Naive thymus-derived CD4-positive, alpha-beta T cell (primary cell): Measurements from ENCODE around the gene ZDHHC18. TPM values are rescaled to one million over a fixed set of nuclear protein-coding genes. Genes with fewer than 3 reads are reported as not detected.
A peak's percentile ranks its signal among the peaks of the same experiment; 100 is the strongest.

Experiments used
- ATAC-seq: fragments of 150-1000 bp; cut with Tn5 transposase; 2 replicates; pipeline ENCODE4 v1.10.0; 2021; ENCODE audit warnings: mild to moderate bottlenecking, moderate library complexity
- CTCF ChIA-PET: fragments of 350-600 bp; sonication (Branson Sonifier 250); formaldehyde crosslinking; loops from one replicate; lab custom pipeline; 2021; ENCODE audit warnings: antibody characterized with exemption; lab: Charles Lee
- POLR2A ChIA-PET: fragments of 350-600 bp; sonication (Branson Sonifier 250); formaldehyde crosslinking; loops from one replicate; lab custom pipeline; 2021; ENCODE audit warnings: antibody characterized with exemption, inconsistent platforms; lab: Charles Lee
- DNase-seq, 9 donors: peaks; one replicate each; pipeline versions ENCODE4 v3.0.0 to v3.0.0-alpha.2; 2020 to 2022; ENCODE audit warnings: mixed read lengths in 1 of 9
- H3K27ac ChIP-seq: one replicate; pipeline ENCODE4 v1.7.0; 2013; ENCODE audit warnings: mild to moderate bottlenecking, low read depth, low read length, moderate library complexity
- H3K27me3 ChIP-seq, 2 donors: one replicate each; pipeline ENCODE4 v1.7.0; 2013; ENCODE audit warnings: low read length in 2 of 2, mild to moderate bottlenecking in 2 of 2, moderate library complexity in 2 of 2; ENCODE audit not compliant: control insufficient read depth in 2 of 2, insufficient read depth in 2 of 2
- H3K36me3 ChIP-seq, 3 experiments: 1 replicate in 2 of 3; 2 replicates in 1 of 3; pipeline ENCODE4 v1.7.0; 2013; ENCODE audit warnings: low read length in 3 of 3, mild to moderate bottlenecking in 3 of 3, moderate library complexity in 1 of 3; ENCODE audit not compliant: insufficient read depth in 3 of 3, control insufficient read depth in 2 of 3
- H3K4me1 ChIP-seq, 2 donors: one replicate each; pipeline ENCODE4 v1.7.0; 2013; ENCODE audit warnings: low read length in 2 of 2, mild to moderate bottlenecking in 2 of 2, moderate library complexity in 1 of 2; ENCODE audit not compliant: control insufficient read depth in 2 of 2, insufficient read depth in 2 of 2
- H3K4me3 ChIP-seq: 2 replicates; pipeline ENCODE4 v1.7.0; 2013; ENCODE audit warnings: mild to moderate bottlenecking, low read length
- H3K9me3 ChIP-seq, 3 experiments: 1 replicate in 2 of 3; 2 replicates in 1 of 3; pipeline ENCODE4 v1.7.0; 2013; ENCODE audit warnings: low read length in 3 of 3; ENCODE audit not compliant: control insufficient read depth in 2 of 3
- H3K27ac Mint-ChIP-seq, 9 donors: one replicate each; pipeline ENCODE4 v1.8.0; 2020 to 2022; ENCODE audit warnings: mixed read lengths in 9 of 9, mild to moderate bottlenecking in 8 of 9, moderate library complexity in 5 of 9, inconsistent platforms in 2 of 9
- H3K27me3 Mint-ChIP-seq, 5 donors: one replicate each; pipeline ENCODE4 v1.8.0; 2021 to 2022; ENCODE audit warnings: mixed read lengths in 5 of 5, mild to moderate bottlenecking in 1 of 5
- H3K36me3 Mint-ChIP-seq, 5 donors: one replicate each; pipeline ENCODE4 v1.8.0; 2020 to 2022; ENCODE audit warnings: mixed read lengths in 5 of 5, mild to moderate bottlenecking in 3 of 5, inconsistent platforms in 1 of 5
- H3K4me1 Mint-ChIP-seq, 7 donors: one replicate each; pipeline ENCODE4 v1.8.0; 2020 to 2022; ENCODE audit warnings: mixed read lengths in 7 of 7, mild to moderate bottlenecking in 3 of 7, inconsistent platforms in 1 of 7
- H3K4me3 Mint-ChIP-seq, 10 donors: one replicate each; pipeline ENCODE4 v1.8.0; 2020 to 2022; ENCODE audit warnings: mild to moderate bottlenecking in 10 of 10, mixed read lengths in 10 of 10, moderate library complexity in 6 of 10, inconsistent platforms in 2 of 10
- H3K9me3 Mint-ChIP-seq, 11 donors: one replicate each; pipeline ENCODE4 v1.8.0; 2020 to 2022; ENCODE audit warnings: mixed read lengths in 11 of 11, mild to moderate bottlenecking in 4 of 11, inconsistent platforms in 1 of 11, moderate library complexity in 1 of 11
- intact Hi-C, 2 donors: fragments of 100-400 bp; cut with micrococcal nuclease; formaldehyde crosslinking; loops; one replicate each; pipeline ENCODE4 v1.15.1; 2023
- polyA plus RNA-seq, 2 donors: library from polyadenylated mRNA; unstranded; fragments of 300-500 nt; fragmentation: Illumina TruSeq; gene quantifications; one replicate each; pipeline ENCODE4 v1.2.3, GENCODE V29; 2021
- total RNA-seq, 6 experiments: library from RNA in 5 of 6; stranded (reverse) in 5 of 6; gene quantifications; 1 replicate in 5 of 6; 2 replicates in 1 of 6; pipeline ENCODE4 v1.2.3 and lab custom pipeline; 2021 to 2026

ZDHHC18 gene, protein sequence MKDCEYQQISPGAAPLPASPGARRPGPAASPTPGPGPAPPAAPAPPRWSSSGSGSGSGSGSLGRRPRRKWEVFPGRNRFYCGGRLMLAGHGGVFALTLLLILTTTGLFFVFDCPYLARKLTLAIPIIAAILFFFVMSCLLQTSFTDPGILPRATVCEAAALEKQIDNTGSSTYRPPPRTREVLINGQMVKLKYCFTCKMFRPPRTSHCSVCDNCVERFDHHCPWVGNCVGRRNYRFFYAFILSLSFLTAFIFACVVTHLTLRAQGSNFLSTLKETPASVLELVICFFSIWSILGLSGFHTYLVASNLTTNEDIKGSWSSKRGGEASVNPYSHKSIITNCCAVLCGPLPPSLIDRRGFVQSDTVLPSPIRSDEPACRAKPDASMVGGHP
- total RNA-seq, result 10 to 100 TPM; 36.4 to 72.4 (median 39.7) TPM
- 10 to 100 TPM in 1 of 2 donors, 1 to 10 TPM in 1; 3.1 to 11.0 TPM for polyA plus RNA-seq
- 75.1 reads per million, percentile 79 among the genes with 10 or more reads in this experiment for total RNA-seq (lab: John Stamatoyannopoulos, UW)

DNA sequence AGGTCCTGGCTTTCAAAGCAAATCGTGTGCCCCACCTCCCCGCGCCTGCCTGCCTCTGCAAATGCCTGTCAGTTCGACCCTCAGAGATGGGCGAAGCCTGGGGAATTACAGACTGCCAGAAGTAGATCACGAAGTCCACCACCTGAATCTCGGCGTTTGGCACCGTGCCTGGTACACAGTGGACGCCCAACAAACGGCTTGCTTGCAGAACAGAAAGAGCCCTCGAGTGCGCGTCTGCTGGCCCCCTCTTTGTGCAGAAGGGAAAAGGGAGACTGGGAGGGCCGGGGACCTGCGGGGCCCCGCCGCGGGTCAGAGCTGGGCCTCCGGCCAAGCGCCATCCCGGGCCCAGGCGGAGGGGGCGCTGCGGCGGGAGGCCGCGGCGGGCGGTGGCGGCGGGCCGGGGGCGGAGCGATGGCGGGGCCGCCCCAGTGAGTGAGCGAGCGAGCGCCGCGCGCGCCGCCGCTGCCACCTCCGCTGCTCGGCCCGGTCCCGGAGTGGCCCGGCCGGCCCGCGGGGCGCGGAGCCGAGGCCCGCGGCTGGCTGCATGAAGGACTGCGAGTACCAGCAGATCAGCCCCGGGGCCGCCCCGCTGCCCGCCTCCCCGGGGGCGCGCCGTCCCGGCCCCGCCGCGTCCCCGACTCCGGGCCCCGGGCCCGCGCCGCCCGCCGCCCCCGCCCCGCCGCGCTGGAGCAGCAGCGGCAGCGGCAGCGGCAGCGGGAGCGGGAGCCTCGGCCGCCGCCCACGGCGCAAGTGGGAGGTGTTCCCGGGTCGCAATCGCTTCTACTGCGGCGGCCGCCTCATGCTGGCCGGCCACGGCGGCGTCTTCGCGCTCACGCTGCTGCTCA, at the start of gene ZDHHC18:
ZDHHC18 (plus strand) TSS at position 428 of the 845 bp plus-strand sequence; CDS start at position 545, 117 bp downstream.
- Histone ChIP-seq H3K4me1 (peaks cover 39 to 42% of the 10 kb centered on the region in 2 donors), H3K27ac (peak within 1 kb of the TSS; percentile 98), H3K4me3 (peak within 1 kb of the TSS; percentile 86), H3K36me3 (peaks cover 0 to 2% (median 0%) of the 10 kb centered on the region in 3 experiments), H3K9me3 (no peaks in the 10 kb centered on the region), H3K27me3 (no peaks in the 10 kb centered on the region)
- no peaks in the 10 kb centered on the region for H3K27me3 Mint-ChIP-seq
- ChIA-PET POLR2A (interaction anchor here (1.5 kb wide), 1 partner anchor 355 kb away, joined by 3 read pairs; the partner anchor contains the start of gene HMGN2), CTCF (interaction anchor here (0.7 to 1.0 kb wide), 2 partner anchors 42 to 224 kb away, joined by 3 read pairs; no protein-coding TSS in a partner anchor)
- DNase-seq, result peak; percentile 56 to 91 (median 77)
- no peaks in the 10 kb centered on the region for H3K9me3 Mint-ChIP-seq
- intact Hi-C loops, result loop anchor here in 1 of 2 donors (1.0 to 2.0 kb wide), 2 partner anchors 39 to 64 kb away; partner anchors contain the start of gene GPN2
- peak within 1 kb of the TSS; percentile 89 to 99 (median 93) for H3K4me3 Mint-ChIP-seq
- peak within 1 kb of the TSS; percentile 93 to 100 (median 98) for H3K27ac Mint-ChIP-seq
- H3K4me1 Mint-ChIP-seq, result peaks cover 37 to 70% (median 64%) of the 10 kb centered on the region in 7 donors
- peak; percentile 96 for ATAC-seq
- H3K36me3 Mint-ChIP-seq, result peaks cover 0 to 24% (median 0%) of the 10 kb centered on the region in 5 donors

DNA sequence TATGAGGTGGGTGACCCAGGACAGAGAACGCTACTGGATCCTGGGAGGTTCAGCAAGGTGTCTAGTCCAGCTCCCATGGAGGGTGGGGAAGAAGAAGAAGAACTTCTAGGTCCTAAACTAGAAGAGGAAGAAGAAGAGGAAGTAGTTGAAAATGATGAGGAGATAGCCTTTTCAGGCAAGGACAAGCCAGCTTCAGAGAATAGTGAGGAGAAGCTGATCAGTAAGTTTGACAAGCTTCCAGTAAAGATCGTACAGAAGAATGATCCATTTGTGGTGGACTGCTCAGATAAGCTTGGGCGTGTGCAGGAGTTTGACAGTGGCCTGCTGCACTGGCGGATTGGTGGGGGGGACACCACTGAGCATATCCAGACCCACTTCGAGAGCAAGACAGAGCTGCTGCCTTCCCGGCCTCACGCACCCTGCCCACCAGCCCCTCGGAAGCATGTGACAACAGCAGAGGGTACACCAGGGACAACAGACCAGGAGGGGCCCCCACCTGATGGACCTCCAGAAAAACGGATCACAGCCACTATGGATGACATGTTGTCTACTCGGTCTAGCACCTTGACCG, 47.3 kb upstream of the ZDHHC18 start:
- DNase-seq, result no peak
- ChIA-PET CTCF (interaction anchor here (0.6 to 2.3 kb wide), 3 partner anchors 10 to 102 kb away, joined by 3 to 8 read pairs (median 4); no protein-coding TSS in a partner anchor), POLR2A (interaction anchor here (1.9 to 2.9 kb wide), 3 partner anchors 9 to 111 kb away, joined by 4 to 19 read pairs (median 11); partner anchors contain the start of genes GPN2 and PIGV)
- H3K27ac Mint-ChIP-seq, result peak overlapping the region in 7 of 9 donors; percentile 7 to 94 (median 69)
- no peak overlapping the region for H3K27ac ChIP-seq
- peaks cover 0 to under 1% of the 10 kb centered on the region in 2 donors for H3K4me1 ChIP-seq
- no peak overlapping the region for H3K4me3 ChIP-seq
- H3K9me3 Mint-ChIP-seq, result no peaks in the 10 kb centered on the region
- H3K4me1 Mint-ChIP-seq, result peaks cover 10 to 45% (median 41%) of the 10 kb centered on the region in 7 donors
- intact Hi-C loops, result no loop called here
- H3K9me3 ChIP-seq, result no peaks in the 10 kb centered on the region
- H3K4me3 Mint-ChIP-seq, result no peak overlapping the region
- peaks cover 19 to 50% (median 28%) of the 10 kb centered on the region in 5 donors for H3K36me3 Mint-ChIP-seq
- H3K36me3 ChIP-seq, result peaks cover 12 to 65% (median 39%) of the 10 kb centered on the region in 3 experiments
- no peaks in the 10 kb centered on the region for H3K27me3 ChIP-seq
- no peaks in the 10 kb centered on the region for H3K27me3 Mint-ChIP-seq
- no peak for ATAC-seq

DNA sequence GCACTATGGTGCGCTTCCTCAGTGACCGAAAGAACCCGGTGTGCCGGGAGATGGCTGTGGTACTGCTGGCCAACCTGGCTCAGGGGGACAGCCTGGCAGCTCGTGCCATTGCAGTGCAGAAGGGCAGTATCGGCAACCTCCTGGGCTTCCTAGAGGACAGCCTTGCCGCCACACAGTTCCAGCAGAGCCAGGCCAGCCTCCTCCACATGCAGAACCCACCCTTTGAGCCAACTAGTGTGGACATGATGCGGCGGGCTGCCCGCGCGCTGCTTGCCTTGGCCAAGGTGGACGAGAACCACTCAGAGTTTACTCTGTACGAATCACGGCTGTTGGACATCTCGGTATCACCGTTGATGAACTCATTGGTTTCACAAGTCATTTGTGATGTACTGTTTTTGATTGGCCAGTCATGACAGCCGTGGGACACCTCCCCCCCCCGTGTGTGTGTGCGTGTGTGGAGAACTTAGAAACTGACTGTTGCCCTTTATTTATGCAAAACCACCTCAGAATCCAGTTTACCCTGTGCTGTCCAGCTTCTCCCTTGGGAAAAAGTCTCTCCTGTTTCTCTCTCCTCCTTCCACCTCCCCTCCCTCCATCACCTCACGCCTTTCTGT, 46.0 kb upstream of the ZDHHC18 start:
- no peak for DNase-seq
- no peak for ATAC-seq
- peaks cover 2 to 52% (median 27%) of the 10 kb centered on the region in 3 experiments for H3K36me3 ChIP-seq
- peak overlapping the region in 5 of 9 donors; percentile 48 to 100 (median 74) for H3K27ac Mint-ChIP-seq
- H3K36me3 Mint-ChIP-seq, result peaks cover 11 to 37% (median 26%) of the 10 kb centered on the region in 5 donors
- no peaks in the 10 kb centered on the region for H3K9me3 ChIP-seq
- H3K4me3 Mint-ChIP-seq, result no peak overlapping the region
- no peaks in the 10 kb centered on the region for H3K9me3 Mint-ChIP-seq
- intact Hi-C loops, result no loop called here
- no peak overlapping the region for H3K27ac ChIP-seq
- CTCF ChIA-PET, result interaction anchor here (0.6 kb wide), 1 partner anchor 31 kb away, joined by 3 read pairs; no protein-coding TSS in a partner anchor
- H3K4me3 ChIP-seq, result no peak overlapping the region
- peaks cover 3 to 13% of the 10 kb centered on the region in 2 donors for H3K4me1 ChIP-seq
- H3K27me3 ChIP-seq, result no peaks in the 10 kb centered on the region
- H3K4me1 Mint-ChIP-seq, result peaks cover 19 to 57% (median 53%) of the 10 kb centered on the region in 7 donors
- no peaks in the 10 kb centered on the region for H3K27me3 Mint-ChIP-seq
- POLR2A ChIA-PET, result interaction anchor here (1.3 to 2.9 kb wide), 3 partner anchors 8 to 87 kb away, joined by 4 to 19 read pairs (median 11); partner anchors contain the start of genes ARID1A and PIGV

DNA sequence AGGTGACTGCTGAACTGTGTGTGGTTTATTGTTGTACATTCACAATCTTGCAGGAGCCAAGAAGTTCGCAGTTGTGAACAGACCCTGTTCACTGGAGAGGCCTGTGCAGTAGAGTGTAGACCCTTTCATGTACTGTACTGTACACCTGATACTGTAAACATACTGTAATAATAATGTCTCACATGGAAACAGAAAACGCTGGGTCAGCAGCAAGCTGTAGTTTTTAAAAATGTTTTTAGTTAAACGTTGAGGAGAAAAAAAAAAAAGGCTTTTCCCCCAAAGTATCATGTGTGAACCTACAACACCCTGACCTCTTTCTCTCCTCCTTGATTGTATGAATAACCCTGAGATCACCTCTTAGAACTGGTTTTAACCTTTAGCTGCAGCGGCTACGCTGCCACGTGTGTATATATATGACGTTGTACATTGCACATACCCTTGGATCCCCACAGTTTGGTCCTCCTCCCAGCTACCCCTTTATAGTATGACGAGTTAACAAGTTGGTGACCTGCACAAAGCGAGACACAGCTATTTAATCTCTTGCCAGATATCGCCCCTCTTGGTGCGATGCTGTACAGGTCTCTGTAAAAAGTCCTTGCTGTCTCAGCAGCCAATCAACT, 45.2 kb upstream of the ZDHHC18 start:
- Mint-ChIP-seq H3K9me3 (no peaks in the 10 kb centered on the region), H3K4me3 (peak overlapping the region in 1 of 10 donors; percentile 2), H3K27ac (peak overlapping the region in 6 of 9 donors; percentile 21 to 100 (median 56)), H3K36me3 (peaks cover 11 to 32% (median 26%) of the 10 kb centered on the region in 5 donors), H3K4me1 (peaks cover 27 to 66% (median 62%) of the 10 kb centered on the region in 7 donors), H3K27me3 (no peaks in the 10 kb centered on the region)
- ChIA-PET CTCF (interaction anchor here (0.6 to 0.9 kb wide), 2 partner anchors 30 to 104 kb away, joined by 3 read pairs; no protein-coding TSS in a partner anchor), POLR2A (interaction anchor here (0.6 to 1.3 kb wide), 6 partner anchors 10 to 88 kb away, joined by 3 to 5 read pairs (median 4); partner anchors contain the start of gene ARID1A)
- Histone ChIP-seq H3K9me3 (no peaks in the 10 kb centered on the region), H3K27me3 (no peaks in the 10 kb centered on the region), H3K27ac (peak overlapping the region; percentile 6), H3K4me1 (peaks cover 12 to 22% of the 10 kb centered on the region in 2 donors), H3K4me3 (no peak overlapping the region), H3K36me3 (peaks cover 0 to 44% (median 22%) of the 10 kb centered on the region in 3 experiments)
- DNase-seq (no peak), ATAC-seq (no peak)
- intact Hi-C loops, result no loop called here

DNA sequence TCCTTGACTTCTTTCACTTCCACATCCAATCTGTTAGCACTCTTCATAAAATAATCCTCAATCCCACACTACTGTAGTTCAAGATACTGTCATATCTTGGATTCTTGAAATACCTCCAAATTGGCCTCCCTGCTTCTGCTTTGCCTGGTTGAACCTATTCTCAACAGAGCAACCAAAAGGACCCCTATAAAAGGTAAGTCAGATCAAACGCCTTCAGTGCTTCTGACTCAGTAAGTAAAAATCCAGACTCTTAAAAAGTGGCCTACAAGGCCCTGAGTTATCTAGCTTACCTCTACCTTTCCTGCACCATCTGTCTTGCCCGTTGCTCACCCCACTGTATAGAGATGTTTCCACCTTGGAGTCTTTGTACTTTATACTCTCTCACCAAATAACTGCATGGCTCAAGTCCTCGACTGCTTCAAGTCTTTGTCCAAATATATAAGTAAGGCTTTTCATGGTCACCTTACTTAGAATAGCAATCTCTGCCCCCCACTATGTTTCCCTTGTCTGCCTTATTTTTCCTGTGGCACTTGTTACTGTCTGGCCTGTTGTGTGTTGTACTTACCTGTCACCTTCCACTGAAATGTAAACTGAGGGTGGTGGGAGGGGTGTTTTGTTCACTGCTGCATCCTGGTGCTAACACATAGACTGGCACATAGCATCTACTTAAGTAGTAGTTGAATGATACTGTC, 43.8 kb upstream of the ZDHHC18 start:
- POLR2A ChIA-PET, result interaction anchor here (0.7 to 8.5 kb wide), 4 partner anchors 38 to 181 kb away, joined by 3 to 383 read pairs (median 6); partner anchors contain the start of gene ARID1A
- peak overlapping the region in 8 of 9 donors; percentile 26 to 100 (median 84) for H3K27ac Mint-ChIP-seq
- CTCF ChIA-PET, result no interaction called here
- H3K9me3 Mint-ChIP-seq, result peaks cover 0 to 4% (median 0%) of the 10 kb centered on the region in 11 donors
- Histone ChIP-seq H3K27ac (peak overlapping the region; percentile 32), H3K4me1 (peaks cover 23 to 32% of the 10 kb centered on the region in 2 donors), H3K9me3 (no peaks in the 10 kb centered on the region), H3K4me3 (no peak overlapping the region), H3K36me3 (peaks cover 0 to 31% (median 14%) of the 10 kb centered on the region in 3 experiments), H3K27me3 (no peaks in the 10 kb centered on the region)
- H3K4me1 Mint-ChIP-seq, result peaks cover 34 to 77% (median 72%) of the 10 kb centered on the region in 7 donors
- peaks cover 11 to 27% (median 22%) of the 10 kb centered on the region in 5 donors for H3K36me3 Mint-ChIP-seq
- H3K27me3 Mint-ChIP-seq, result no peaks in the 10 kb centered on the region
- intact Hi-C loops, result loop anchor here in 1 of 2 donors (2.0 kb wide), 1 partner anchor 16 kb away; no protein-coding TSS in a partner anchor
- H3K4me3 Mint-ChIP-seq, result no peak overlapping the region
- DNase-seq (no peak), ATAC-seq (no peak)
